Measurements from ENCODE around the gene OR6B3. TPM values are rescaled to one million over a fixed set of nuclear protein-coding genes. Genes with fewer than 3 reads are reported as not detected.

The OR6B3 gene
- total and polyA plus RNA-seq, 2 of the 8 experiments (the other 6 are each of a cell fraction or from before 2014, with no cell fraction given): not detected

- H3K79me2 ChIP-seq (ENCODE audit: control insufficient read depth in 1 of 2, insufficient read depth in 2 of 2, low read length in 2 of 2): no peaks in the 10 kb centered on the region
- no peak overlapping the region for H2BK20ac ChIP-seq (ENCODE audit: low read length)
- no peak overlapping the region for H2BK5ac ChIP-seq (ENCODE audit: low read depth, low read length)
- TF ChIP-seq SAP30 (IDR thresholded peaks at IDR 0.05; ENCODE audit: insufficient read depth, insufficient replicate concordance, low read length) (no peak), SP4 (IDR thresholded peaks at IDR 0.05; ENCODE audit: low read length) (no peak), HDAC6 (IDR thresholded peaks at IDR 0.05; ENCODE audit: low read depth, low read length) (no peak), CTBP2 (IDR thresholded peaks at IDR 0.05; ENCODE audit: borderline replicate concordance, insufficient read depth, insufficient read length, low read length) (no peak), EGR1 (IDR thresholded peaks at IDR 0.05; ENCODE audit: borderline replicate concordance, low read depth, low read length) (no peak), SP1 (IDR thresholded peaks at IDR 0.05; ENCODE audit: low read depth, low read length) (no peak), KDM4A (IDR thresholded peaks at IDR 0.05; ENCODE audit: low read depth, low read length, severe bottlenecking) (no peak), BCL11A (IDR thresholded peaks at IDR 0.05; ENCODE audit: low read depth in 2 of 2, low read length in 2 of 2) (no peak), GTF2F1 (IDR thresholded peaks at IDR 0.05; ENCODE audit: borderline replicate concordance, low read depth, low read length) (no peak), SRF (IDR thresholded peaks at IDR 0.05; ENCODE audit: low read depth, low read length) (no peak), CHD1 (IDR thresholded peaks at IDR 0.05; ENCODE audit: low read depth, low read length) (no peak)
- H3K27ac ChIP-seq (ENCODE audit: low read depth, low read length): no peak overlapping the region
- H3K18ac ChIP-seq (ENCODE audit: extremely low read depth, low read length): no peak overlapping the region
- no peak overlapping the region for H4K8ac ChIP-seq (ENCODE audit: extremely low read depth, insufficient read depth, low read length)
- no peaks in the 10 kb centered on the region for H3K27me3 ChIP-seq (replicated peaks in 1 of 4; ENCODE audit: control insufficient read depth in 3 of 4, extremely low read depth in 1 of 4, insufficient read depth in 3 of 4, low read length in 3 of 4)
- DNase-seq (ENCODE audit: low read depth in 1 of 2, low spot score in 2 of 2): no peak
- H3K23me2 ChIP-seq (ENCODE audit: low read depth, low read length): no peaks in the 10 kb centered on the region
- no peaks in the 10 kb centered on the region for H4K20me1 ChIP-seq (replicated peaks in 1 of 2; ENCODE audit: control insufficient read depth in 1 of 2, insufficient read depth in 2 of 2, low read length in 2 of 2)
- ChIA-PET POLR2A (ENCODE audit: partially characterized antibody) (no interaction called here), CTCF (ENCODE audit: partially characterized antibody) (interaction anchor here (1.2 kb wide), 1 partner anchor 13 kb away, joined by 7 read pairs; no protein-coding TSS in a partner anchor)
- H3K9me3 ChIP-seq (ENCODE audit: insufficient read depth in 2 of 2, low read depth in 1 of 2, low read length in 1 of 2): peaks cover 9 to 13% of the 10 kb centered on the region in 2 experiments; a peak in 3 of 4 replicates
- H3K4ac ChIP-seq (replicated peaks; ENCODE audit: insufficient read length, low read depth, low read length): no peak overlapping the region
- H3K4me3 ChIP-seq (ENCODE audit: extremely low read depth in 1 of 4, insufficient read depth in 2 of 4, low read depth in 3 of 4, low read length in 4 of 4): no peak overlapping the region
- no peak overlapping the region for H2BK15ac ChIP-seq (ENCODE audit: low read length)
- H2AFZ ChIP-seq (ENCODE audit: low read length): no peak overlapping the region
- no peak for FAIRE-seq
- no peak overlapping the region for H2BK120ac ChIP-seq (replicated peaks; ENCODE audit: low read depth, low read length)
- H3K9ac ChIP-seq (replicated peaks in 1 of 4; ENCODE audit: extremely low read depth in 1 of 4, low read depth in 3 of 4, low read length in 3 of 4): no peak overlapping the region
- H4K5ac ChIP-seq (ENCODE audit: insufficient read length, low read depth, low read length): no peak overlapping the region
- no peak overlapping the region for H2AK5ac ChIP-seq (ENCODE audit: low read depth, low read length)
- 60% methylated on average over 5 of the region's 5 CpGs; no CpG with 5 or more reads in 1 of the 2 experiments for WGBS, 2 experiments (ENCODE audit: extremely low coverage in 1 of 2, insufficient coverage in 1 of 2, insufficient read length in 1 of 2, insufficient replicate concordance in 2 of 2, low coverage in 1 of 2, low lambda C conversion rate in 2 of 2, missing lambda C conversion rate in 1 of 2)
- no peak overlapping the region for H3K23ac ChIP-seq (ENCODE audit: insufficient read length)
- no peaks in the 10 kb centered on the region for H3K36me3 ChIP-seq (ENCODE audit: control insufficient read depth in 2 of 4, insufficient read depth in 4 of 4, low read length in 3 of 4)
- no peak overlapping the region for H4K91ac ChIP-seq (replicated peaks; ENCODE audit: insufficient read length, low read length)
- no peak overlapping the region for H3K4me2 ChIP-seq (ENCODE audit: insufficient read depth in 1 of 2, low read depth in 2 of 2, low read length in 2 of 2)
- H3K14ac ChIP-seq (ENCODE audit: insufficient read length): no peak overlapping the region
- no peak overlapping the region for H3K56ac ChIP-seq (replicated peaks; ENCODE audit: insufficient read length, low read depth, low read length)
- H3K4me1 ChIP-seq (replicated peaks in 1 of 4; ENCODE audit: control insufficient read depth in 3 of 4, insufficient read depth in 4 of 4, low read length in 3 of 4): no peaks in the 10 kb centered on the region
- no peak overlapping the region for H2BK12ac ChIP-seq (ENCODE audit: low read depth, low read length)
- no peaks in the 10 kb centered on the region for H3K79me1 ChIP-seq (ENCODE audit: low read depth, low read length)
Measured at GRCh38 chr2:240074545-240074944, 21.2 kb upstream of the OR6B3 start.
